Measurements from ENCODE around the gene NTF4. TPM values are rescaled to one million over a fixed set of nuclear protein-coding genes. Genes with fewer than 3 reads are reported as not detected.

The NTF4 gene
- polyA plus RNA-seq, 2 of the 4 experiments (the other 2 are of a cell fraction) = 0.37 to 1.0 TPM

DNA sequence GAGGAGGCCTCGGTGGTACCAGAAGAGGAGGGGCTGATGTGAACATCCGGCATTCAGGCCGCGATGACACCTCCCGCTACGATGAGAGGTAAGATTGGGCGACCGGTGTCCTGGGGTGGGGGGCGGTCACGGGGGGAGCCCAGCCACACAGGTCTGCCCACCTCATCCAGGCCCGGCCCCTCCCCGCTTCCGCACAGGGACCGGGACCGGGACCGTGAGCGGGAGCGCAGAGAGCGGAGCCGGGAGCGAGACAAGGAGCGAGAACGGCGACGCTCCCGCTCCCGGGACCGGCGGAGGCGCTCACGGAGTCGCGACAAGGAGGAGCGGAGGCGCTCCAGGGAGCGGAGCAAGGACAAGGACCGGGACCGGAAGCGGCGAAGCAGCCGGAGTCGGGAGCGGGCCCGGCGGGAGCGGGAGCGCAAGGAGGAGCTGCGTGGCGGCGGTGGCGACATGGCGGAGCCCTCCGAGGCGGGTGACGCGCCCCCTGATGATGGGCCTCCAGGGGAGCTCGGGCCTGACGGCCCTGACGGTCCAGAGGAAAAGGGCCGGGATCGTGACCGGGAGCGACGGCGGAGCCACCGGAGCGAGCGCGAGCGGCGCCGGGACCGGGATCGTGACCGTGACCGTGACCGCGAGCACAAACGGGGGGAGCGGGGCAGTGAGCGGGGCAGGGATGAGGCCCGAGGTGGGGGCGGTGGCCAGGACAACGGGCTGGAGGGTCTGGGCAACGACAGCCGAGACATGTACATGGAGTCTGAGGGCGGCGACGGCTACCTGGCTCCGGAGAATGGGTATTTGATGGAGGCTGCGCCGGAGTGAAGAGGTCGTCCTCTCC is 43.2 kb upstream of the NTF4 start:
- ChIA-PET POLR2A (no interaction called here), CTCF (interaction anchor here (0.5 to 11.5 kb wide), 8 partner anchors 7 to 110 kb away, joined by 3 to 241 read pairs (median 4); partner anchors contain the start of gene CGB2)
- Histone ChIP-seq H3K4me1 (peaks cover 18% of the 10 kb centered on the region), H3K9me3 (no peaks in the 10 kb centered on the region), H3K4me2 (no peak overlapping the region), H3K4me3 (no peak overlapping the region), H3K27ac (no peak overlapping the region)
- FAIRE-seq (no peak), ATAC-seq (no peak), DNase-seq (ENCODE audit: low read depth in 1 of 2, low spot score in 1 of 2) (no peak)
- TF ChIP-seq POLR2A (IDR thresholded peaks at IDR 0.05; ENCODE audit: low read length) (no peak), GATA3 (IDR thresholded peaks at IDR 0.05; ENCODE audit: borderline replicate concordance) (no peak), CEBPB (IDR thresholded peaks at IDR 0.05) (no peak), JUN (IDR thresholded peaks at IDR 0.05) (no peak; a peak in 1 of 5 replicates), POLR2AphosphoS2 (conservative IDR thresholded peaks at IDR 0.05; ENCODE audit: low read length) (no peak), RFX5 (IDR thresholded peaks at IDR 0.05) (no peak)
- TF ChIP-seq, protein P1, sequence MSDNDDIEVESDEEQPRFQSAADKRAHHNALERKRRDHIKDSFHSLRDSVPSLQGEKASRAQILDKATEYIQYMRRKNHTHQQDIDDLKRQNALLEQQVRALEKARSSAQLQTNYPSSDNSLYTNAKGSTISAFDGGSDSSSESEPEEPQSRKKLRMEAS (IDR thresholded peaks at IDR 0.05) = no peak
- TF ChIP-seq, protein P2, sequence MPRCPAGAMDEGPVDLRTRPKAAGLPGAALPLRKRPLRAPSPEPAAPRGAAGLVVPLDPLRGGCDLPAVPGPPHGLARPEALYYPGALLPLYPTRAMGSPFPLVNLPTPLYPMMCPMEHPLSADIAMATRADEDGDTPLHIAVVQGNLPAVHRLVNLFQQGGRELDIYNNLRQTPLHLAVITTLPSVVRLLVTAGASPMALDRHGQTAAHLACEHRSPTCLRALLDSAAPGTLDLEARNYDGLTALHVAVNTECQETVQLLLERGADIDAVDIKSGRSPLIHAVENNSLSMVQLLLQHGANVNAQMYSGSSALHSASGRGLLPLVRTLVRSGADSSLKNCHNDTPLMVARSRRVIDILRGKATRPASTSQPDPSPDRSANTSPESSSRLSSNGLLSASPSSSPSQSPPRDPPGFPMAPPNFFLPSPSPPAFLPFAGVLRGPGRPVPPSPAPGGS (IDR thresholded peaks at IDR 0.05) = no peak
- WGBS (ENCODE audit: missing lambda C conversion rate) = 95% methylated on average over 92 of the region's 93 CpGs

DNA sequence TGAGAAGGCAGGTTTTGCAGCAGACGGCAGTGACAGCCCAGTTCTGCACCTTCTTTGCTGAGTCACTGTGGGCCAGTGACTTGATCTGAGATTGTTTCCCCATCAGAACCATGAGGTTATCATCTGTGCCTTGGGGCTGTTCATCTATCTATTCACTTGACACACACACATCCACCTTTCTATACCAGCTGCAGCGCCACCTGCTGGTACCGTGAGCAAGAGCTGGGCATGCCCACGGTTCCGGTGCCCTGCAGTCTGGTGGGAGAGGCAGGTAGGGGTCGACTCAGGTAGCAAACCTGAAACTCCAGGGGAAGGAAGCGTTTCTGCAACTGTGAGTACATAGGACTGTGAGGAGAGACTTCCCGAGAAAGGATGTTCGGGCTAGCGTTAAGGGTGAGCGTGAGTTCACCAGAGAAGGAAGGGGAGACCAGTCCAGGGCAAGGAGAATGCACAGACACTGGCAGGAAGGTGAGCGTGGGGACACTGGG is 42.1 kb upstream of the NTF4 start:
- ATAC-seq = peak; percentile 63 to 80
- peak; percentile 69 to 87 for DNase-seq (ENCODE audit: low read depth in 1 of 2, low spot score in 1 of 2)
- H3K9me3 ChIP-seq = no peaks in the 10 kb centered on the region
- FAIRE-seq = peak; percentile 88
- peak overlapping the region in 1 of 2 experiments; percentile 51; a peak in 4 of 6 replicates for H3K27ac ChIP-seq
- H3K4me3 ChIP-seq = no peak overlapping the region
- H3K4me2 ChIP-seq = no peak overlapping the region
- 44% methylated on average over 12 of the region's 12 CpGs for WGBS (ENCODE audit: missing lambda C conversion rate)
- H3K4me1 ChIP-seq = peaks cover 18% of the 10 kb centered on the region
- POLR2A ChIA-PET = interaction anchor here (0.6 to 1.7 kb wide), 2 partner anchors 9 to 20 kb away, joined by 3 to 6 read pairs; no protein-coding TSS in a partner anchor
- CTCF ChIA-PET = interaction anchor here (0.6 to 13.2 kb wide), 31 partner anchors 6 to 322 kb away, joined by 3 to 241 read pairs (median 6); partner anchors contain the start of genes GYS1, HRC, LIN7B and PPFIA3
- TF ChIP-seq CHD4 (IDR thresholded peaks at IDR 0.05; ENCODE audit: borderline replicate concordance) (no peak), ZSCAN20 (CRISPR knock-in tag; IDR thresholded peaks at IDR 0.05) (no peak), RNF2 (IDR thresholded peaks at IDR 0.05; ENCODE audit: borderline replicate concordance, low read depth) (no peak), CBX2 (IDR thresholded peaks at IDR 0.05; ENCODE audit: borderline replicate concordance, low read depth) (no peak), CHD2 (IDR thresholded peaks at IDR 0.05; ENCODE audit: low read length, partially characterized antibody) (no peak), CEBPB (IDR thresholded peaks at IDR 0.05) (no peak), FOXS1 (CRISPR knock-in tag; IDR thresholded peaks at IDR 0.05) (no peak), BHLHE40 (IDR thresholded peaks at IDR 0.05; ENCODE audit: low read depth, low read length) (no peak), PHF8 (IDR thresholded peaks at IDR 0.05; ENCODE audit: borderline replicate concordance, low read depth) (no peak), JUNB (IDR thresholded peaks at IDR 0.05) (no peak), HOXA7 (CRISPR knock-in tag; IDR thresholded peaks at IDR 0.05) (no peak), CBX8 (IDR thresholded peaks at IDR 0.05) (no peak), RARB (CRISPR knock-in tag; IDR thresholded peaks at IDR 0.05) (no peak), RFX5 (IDR thresholded peaks at IDR 0.05) (no peak), EHF (CRISPR knock-in tag; IDR thresholded peaks at IDR 0.05) (no peak), HOXB13 (CRISPR knock-in tag; IDR thresholded peaks at IDR 0.05; ENCODE audit: low read depth) (no peak), SREBF2 (IDR thresholded peaks at IDR 0.05) (no peak)
- TF ChIP-seq, protein P3, sequence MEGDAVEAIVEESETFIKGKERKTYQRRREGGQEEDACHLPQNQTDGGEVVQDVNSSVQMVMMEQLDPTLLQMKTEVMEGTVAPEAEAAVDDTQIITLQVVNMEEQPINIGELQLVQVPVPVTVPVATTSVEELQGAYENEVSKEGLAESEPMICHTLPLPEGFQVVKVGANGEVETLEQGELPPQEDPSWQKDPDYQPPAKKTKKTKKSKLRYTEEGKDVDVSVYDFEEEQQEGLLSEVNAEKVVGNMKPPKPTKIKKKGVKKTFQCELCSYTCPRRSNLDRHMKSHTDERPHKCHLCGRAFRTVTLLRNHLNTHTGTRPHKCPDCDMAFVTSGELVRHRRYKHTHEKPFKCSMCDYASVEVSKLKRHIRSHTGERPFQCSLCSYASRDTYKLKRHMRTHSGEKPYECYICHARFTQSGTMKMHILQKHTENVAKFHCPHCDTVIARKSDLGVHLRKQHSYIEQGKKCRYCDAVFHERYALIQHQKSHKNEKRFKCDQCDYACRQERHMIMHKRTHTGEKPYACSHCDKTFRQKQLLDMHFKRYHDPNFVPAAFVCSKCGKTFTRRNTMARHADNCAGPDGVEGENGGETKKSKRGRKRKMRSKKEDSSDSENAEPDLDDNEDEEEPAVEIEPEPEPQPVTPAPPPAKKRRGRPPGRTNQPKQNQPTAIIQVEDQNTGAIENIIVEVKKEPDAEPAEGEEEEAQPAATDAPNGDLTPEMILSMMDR (IDR thresholded peaks at IDR 0.05) = peak; percentile 93
- TF ChIP-seq, protein P4, sequence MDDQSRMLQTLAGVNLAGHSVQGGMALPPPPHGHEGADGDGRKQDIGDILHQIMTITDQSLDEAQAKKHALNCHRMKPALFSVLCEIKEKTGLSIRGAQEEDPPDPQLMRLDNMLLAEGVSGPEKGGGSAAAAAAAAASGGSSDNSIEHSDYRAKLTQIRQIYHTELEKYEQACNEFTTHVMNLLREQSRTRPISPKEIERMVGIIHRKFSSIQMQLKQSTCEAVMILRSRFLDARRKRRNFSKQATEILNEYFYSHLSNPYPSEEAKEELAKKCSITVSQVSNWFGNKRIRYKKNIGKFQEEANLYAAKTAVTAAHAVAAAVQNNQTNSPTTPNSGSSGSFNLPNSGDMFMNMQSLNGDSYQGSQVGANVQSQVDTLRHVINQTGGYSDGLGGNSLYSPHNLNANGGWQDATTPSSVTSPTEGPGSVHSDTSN (IDR thresholded peaks at IDR 0.05) = no peak
- TF ChIP-seq, protein P5, sequence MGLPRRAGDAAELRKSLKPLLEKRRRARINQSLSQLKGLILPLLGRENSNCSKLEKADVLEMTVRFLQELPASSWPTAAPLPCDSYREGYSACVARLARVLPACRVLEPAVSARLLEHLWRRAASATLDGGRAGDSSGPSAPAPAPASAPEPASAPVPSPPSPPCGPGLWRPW (IDR thresholded peaks at IDR 0.05) = no peak
- TF ChIP-seq, protein P6, sequence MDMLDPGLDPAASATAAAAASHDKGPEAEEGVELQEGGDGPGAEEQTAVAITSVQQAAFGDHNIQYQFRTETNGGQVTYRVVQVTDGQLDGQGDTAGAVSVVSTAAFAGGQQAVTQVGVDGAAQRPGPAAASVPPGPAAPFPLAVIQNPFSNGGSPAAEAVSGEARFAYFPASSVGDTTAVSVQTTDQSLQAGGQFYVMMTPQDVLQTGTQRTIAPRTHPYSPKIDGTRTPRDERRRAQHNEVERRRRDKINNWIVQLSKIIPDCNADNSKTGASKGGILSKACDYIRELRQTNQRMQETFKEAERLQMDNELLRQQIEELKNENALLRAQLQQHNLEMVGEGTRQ (IDR thresholded peaks at IDR 0.05) = no peak
- TF ChIP-seq, protein P1 (IDR thresholded peaks at IDR 0.05) = peak; percentile 64; the same call in 1 of the 2 replicates
- TF ChIP-seq, protein P2 (IDR thresholded peaks at IDR 0.05) = no peak
- TF ChIP-seq, protein P7, sequence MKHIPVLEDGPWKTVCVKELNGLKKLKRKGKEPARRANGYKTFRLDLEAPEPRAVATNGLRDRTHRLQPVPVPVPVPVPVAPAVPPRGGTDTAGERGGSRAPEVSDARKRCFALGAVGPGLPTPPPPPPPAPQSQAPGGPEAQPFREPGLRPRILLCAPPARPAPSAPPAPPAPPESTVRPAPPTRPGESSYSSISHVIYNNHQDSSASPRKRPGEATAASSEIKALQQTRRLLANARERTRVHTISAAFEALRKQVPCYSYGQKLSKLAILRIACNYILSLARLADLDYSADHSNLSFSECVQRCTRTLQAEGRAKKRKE (CRISPR knock-in tag; IDR thresholded peaks at IDR 0.05; ENCODE audit: low read depth) = no peak
